Mammary epithelial cell (primary cell): Measurements from ENCODE around the gene DNAJC3.

Experiments
- CTCF ChIP-seq, 2 donors: IDR thresholded peaks in 1 of 2; conservative IDR thresholded peaks in 1 of 2; 2 replicates each; pipeline ENCODE4 v1.5.1; 2011 to 2012; ENCODE audit warnings: inconsistent platforms in 2 of 2, low read length in 2 of 2, mild to moderate bottlenecking in 2 of 2, control low read depth in 1 of 2, low read depth in 1 of 2; ENCODE audit not compliant: insufficient read depth in 1 of 2; ENCODE audit errors: extremely low read depth in 1 of 2
- EZH2 ChIP-seq: IDR thresholded peaks from 2 replicates; pipeline ENCODE4 v1.6.1; 2012; ENCODE audit warnings: low read length, inconsistent platforms, borderline replicate concordance

GRCh38 chr13:95697052-95697680 is 20.2 kb downstream of the DNAJC3 start:
- TF ChIP-seq CTCF (conservative IDR thresholded peaks at IDR 0.05 in 1 of 2, IDR thresholded peaks at IDR 0.05 in 1 of 2; ENCODE audit: extremely low read depth in 1 of 2, insufficient read depth in 1 of 2, low read depth in 1 of 2, low read length in 2 of 2): no peak
- TF ChIP-seq EZH2: no peak
